Measurements from ENCODE around the gene SRGAP2B.
"Not testable (repeated sequence)": the region's sequence is repeated elsewhere in the genome, so short reads cannot be mapped to it uniquely, and the experiment has no call there.

The SRGAP2B gene

GRCh38 chr1:145082483-145083255, 12.5 kb downstream of the SRGAP2B start:
- not testable (repeated sequence) for DNase-seq

- DNase-seq = not testable (repeated sequence)
Observed at GRCh38 chr1:145080193-145080592, 14.9 kb downstream of the SRGAP2B start.

GRCh38 chr1:145079737-145080136, 15.4 kb downstream of the SRGAP2B start:
- not testable (repeated sequence) for DNase-seq

- not testable (repeated sequence) for DNase-seq
Observed at GRCh38 chr1:145078787-145079370, 16.2 kb downstream of the SRGAP2B start.

GRCh38 chr1:145077872-145078786, 17.0 kb downstream of the SRGAP2B start:
- DNase-seq = not testable (repeated sequence)

GRCh38 chr1:145076877-145077276, 18.3 kb downstream of the SRGAP2B start:
- DNase-seq = not testable (repeated sequence)

- not testable (repeated sequence) for DNase-seq
Observed at GRCh38 chr1:145074021-145074559, 21.0 kb downstream of the SRGAP2B start.

GRCh38 chr1:145071569-145071968, 23.6 kb downstream of the SRGAP2B start:
- DNase-seq = not testable (repeated sequence)

GRCh38 chr1:145066486-145066885, 28.6 kb downstream of the SRGAP2B start:
- DNase-seq = not testable (repeated sequence)

- not testable (repeated sequence) for DNase-seq
Observed at GRCh38 chr1:145065194-145065826, 29.8 kb downstream of the SRGAP2B start.

- DNase-seq = not testable (repeated sequence)
Observed at GRCh38 chr1:145063941-145064648, 31.0 kb downstream of the SRGAP2B start.

GRCh38 chr1:145063285-145063684, 31.8 kb downstream of the SRGAP2B start:
- not testable (repeated sequence) for DNase-seq

- not testable (repeated sequence) for DNase-seq
Observed at GRCh38 chr1:145058184-145058583, 36.9 kb downstream of the SRGAP2B start.

- not testable (repeated sequence) for DNase-seq
Observed at GRCh38 chr1:145055217-145055760, 39.8 kb downstream of the SRGAP2B start.

- not testable (repeated sequence) for DNase-seq
Observed at GRCh38 chr1:145053428-145053827, 41.7 kb downstream of the SRGAP2B start.

- DNase-seq = not testable (repeated sequence)
Observed at GRCh38 chr1:145052019-145052776, 42.9 kb downstream of the SRGAP2B start.

GRCh38 chr1:145048181-145048856, 46.8 kb downstream of the SRGAP2B start:
- not testable (repeated sequence) for DNase-seq

- not testable (repeated sequence) for DNase-seq
Observed at GRCh38 chr1:145047553-145047952, 47.6 kb downstream of the SRGAP2B start.

- not testable (repeated sequence) for DNase-seq
Observed at GRCh38 chr1:145045571-145046273, 49.4 kb downstream of the SRGAP2B start.
